ENCODE measurements around the gene ACSF3. TPM values are rescaled to one million over a fixed set of nuclear protein-coding genes. Genes with fewer than 3 reads are reported as not detected.
"Not testable (repeated sequence)": the region's sequence is repeated elsewhere in the genome, so short reads cannot be mapped to it uniquely, and the experiment has no call there.

Gene ACSF3
- total RNA-seq, 4 donors from 2014 or later = 17.6 to 27.6 (median 21.6) TPM

DNA sequence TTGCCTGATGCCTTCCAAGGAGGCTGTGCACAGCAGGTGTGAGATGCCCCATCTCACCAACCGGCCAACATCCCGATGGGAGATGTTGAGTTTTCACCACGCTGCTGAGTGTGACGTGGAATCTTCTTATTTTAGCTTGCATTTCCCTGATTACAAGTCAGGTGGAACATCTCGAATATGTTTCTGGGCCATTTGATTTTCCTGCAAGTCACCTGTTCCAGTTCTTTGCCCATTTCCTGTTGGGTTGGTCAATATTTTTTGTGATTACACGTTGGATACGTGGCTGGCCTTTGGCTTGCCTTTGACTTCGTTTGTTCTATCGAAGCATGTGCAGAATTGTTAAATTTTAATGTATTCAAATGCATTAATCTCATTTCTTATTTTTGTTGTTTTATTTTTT is 69.6 kb downstream of the ACSF3 start:
- TF ChIP-seq, protein P1, sequence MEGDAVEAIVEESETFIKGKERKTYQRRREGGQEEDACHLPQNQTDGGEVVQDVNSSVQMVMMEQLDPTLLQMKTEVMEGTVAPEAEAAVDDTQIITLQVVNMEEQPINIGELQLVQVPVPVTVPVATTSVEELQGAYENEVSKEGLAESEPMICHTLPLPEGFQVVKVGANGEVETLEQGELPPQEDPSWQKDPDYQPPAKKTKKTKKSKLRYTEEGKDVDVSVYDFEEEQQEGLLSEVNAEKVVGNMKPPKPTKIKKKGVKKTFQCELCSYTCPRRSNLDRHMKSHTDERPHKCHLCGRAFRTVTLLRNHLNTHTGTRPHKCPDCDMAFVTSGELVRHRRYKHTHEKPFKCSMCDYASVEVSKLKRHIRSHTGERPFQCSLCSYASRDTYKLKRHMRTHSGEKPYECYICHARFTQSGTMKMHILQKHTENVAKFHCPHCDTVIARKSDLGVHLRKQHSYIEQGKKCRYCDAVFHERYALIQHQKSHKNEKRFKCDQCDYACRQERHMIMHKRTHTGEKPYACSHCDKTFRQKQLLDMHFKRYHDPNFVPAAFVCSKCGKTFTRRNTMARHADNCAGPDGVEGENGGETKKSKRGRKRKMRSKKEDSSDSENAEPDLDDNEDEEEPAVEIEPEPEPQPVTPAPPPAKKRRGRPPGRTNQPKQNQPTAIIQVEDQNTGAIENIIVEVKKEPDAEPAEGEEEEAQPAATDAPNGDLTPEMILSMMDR (IDR thresholded peaks at IDR 0.05) = no peak
- no peak for DNase-seq (ENCODE audit: low spot score)
- ATAC-seq (ENCODE audit: low FRiP score) = no peak

DNA sequence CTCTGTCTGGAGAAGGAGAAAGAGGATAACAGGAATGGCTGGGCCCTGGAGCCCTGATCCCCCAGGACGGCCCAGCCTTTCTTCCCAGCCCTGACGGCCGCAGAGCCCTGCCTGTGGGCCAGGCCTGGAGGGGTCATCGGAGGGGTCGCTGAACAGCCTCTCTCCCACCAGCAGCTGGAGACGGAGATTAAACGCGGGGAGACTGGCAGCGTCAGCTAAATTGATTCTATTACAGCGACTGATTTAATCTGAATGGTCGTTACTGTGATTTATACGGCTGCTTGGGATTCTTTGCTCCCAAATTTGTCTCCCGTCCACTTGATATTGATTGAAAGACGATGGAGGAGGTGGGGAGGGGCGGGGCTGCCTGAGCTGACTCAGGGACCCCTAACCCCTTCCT is 70.8 kb downstream of the ACSF3 start:
- no peak for DNase-seq (ENCODE audit: low spot score)
- no peak for ATAC-seq (ENCODE audit: low FRiP score)
- TF ChIP-seq, protein P1 (IDR thresholded peaks at IDR 0.05) = no peak

DNA sequence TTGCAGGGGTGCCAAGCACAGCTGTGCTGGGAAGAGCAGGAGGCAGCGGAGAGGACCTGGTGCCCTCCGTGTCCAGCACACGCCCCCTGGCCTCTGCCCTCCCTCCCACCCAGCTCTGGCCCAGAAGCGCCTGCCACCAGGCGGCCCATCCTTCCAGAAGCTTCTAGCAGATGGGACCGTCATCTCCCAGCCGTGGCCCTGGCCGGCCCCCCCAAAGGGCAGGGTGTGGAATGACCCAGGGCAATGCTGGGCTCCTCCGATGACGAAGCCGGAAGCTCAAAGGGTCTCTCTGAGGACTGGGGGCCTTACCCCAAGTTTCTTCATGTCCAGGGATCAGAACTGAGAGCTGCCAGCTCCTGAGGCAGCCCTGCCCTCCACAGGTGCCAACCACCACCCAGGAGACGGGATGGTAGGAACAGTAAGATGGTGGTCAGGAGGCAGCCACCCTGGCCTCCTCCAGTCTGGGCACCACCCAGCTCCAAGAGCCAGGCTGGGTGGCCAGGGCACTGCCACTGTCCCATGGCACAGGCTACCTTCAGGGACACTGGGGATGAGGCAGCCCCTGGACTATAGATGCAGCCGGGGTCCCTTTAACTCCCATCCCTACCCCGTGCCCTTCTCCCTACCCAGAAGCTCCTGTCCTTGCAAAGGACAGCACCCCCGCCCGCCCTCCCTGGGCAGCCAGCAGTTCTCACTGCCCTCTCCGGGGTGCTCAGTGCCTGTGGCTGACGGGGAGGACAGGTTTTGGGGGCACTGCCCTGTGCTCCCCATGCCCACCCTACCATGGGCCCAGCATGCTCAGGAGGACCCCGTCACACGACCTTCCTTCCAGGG is 71.4 kb downstream of the ACSF3 start:
- no peak for ATAC-seq (ENCODE audit: low FRiP score)
- TF ChIP-seq, protein P1 (IDR thresholded peaks at IDR 0.05) = no peak
- DNase-seq (ENCODE audit: low spot score) = no peak

DNA sequence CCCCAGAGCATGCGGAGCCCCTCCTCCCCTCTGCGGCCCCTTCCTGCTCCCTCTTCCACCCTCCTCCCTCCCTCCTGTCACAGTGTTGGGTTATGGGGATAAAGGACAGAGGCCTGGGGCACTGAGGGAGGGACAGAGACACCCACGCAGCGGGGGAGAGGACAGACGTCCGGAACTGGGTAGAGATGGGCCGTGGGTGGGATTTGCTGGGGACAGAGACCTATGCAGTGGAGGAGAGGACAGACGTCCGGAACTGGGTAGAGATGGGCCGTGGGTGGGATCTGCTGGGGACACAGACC is 72.0 kb downstream of the ACSF3 start:
- DNase-seq (ENCODE audit: low spot score); ATAC-seq (ENCODE audit: low FRiP score): not testable (repeated sequence)

DNA sequence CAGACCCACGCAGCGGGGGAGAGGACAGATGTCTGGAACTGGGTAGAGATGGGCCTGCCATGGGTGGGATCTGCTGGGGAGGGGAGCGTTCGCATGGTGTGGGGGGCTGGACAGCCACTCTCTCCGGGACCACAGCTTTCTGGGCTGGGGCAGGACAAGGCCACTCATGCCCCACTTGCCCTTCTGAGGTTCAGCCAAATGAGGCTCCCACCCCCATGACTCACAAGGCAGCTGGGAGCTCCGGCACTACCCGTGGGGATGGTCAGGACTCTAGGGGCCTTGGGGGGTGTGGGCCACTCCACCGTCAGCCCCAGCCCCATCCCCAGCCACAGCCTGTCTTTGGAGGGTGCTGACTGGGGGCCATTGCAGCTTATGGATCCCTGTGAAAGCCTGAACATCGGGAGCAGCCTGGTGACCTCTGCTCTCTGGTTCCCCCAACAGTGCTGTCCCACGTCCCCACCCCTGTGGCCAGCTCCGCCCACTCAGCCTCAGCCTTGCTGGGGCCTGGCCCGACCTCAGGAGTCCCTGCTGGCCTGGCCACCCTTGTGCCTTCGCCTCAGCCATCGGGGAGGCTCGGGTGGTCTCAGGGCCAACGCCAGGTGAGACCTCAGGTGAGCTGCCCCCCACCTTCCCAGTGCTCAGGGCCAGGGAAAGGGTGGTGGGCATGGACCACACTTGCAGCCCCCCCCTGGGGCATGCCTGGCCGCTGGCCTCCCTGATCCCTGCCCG is 73.2 kb downstream of the ACSF3 start:
- TF ChIP-seq, protein P1 (IDR thresholded peaks at IDR 0.05) = no peak
- no peak for DNase-seq (ENCODE audit: low spot score)
- ATAC-seq (ENCODE audit: low FRiP score) = no peak

DNA sequence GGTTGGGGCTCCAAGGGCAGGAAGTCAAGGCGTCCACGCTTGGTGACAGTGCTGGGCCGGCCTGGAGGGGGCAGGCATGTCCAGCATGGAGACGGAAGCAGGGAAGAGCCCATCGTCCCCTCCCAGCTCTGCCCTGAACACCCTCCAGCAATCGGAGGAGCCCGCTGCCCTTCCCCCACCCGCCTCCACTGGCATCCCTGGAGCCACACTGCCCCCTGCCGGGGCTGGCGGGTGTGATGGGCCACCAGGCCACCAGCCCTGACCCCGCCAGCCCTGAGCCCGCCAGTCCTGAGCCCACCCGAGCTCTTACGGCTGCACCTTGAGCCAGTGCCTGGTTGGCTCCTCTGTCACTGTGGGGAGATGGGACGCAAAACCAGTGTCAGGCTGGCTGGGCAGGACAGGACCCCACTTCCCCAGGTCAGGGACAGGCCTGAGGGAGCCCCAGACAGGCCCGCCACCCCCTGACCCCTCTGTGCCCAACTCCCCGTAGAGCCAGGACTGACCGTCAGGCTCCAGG is 73.8 kb downstream of the ACSF3 start:
- no peak for ATAC-seq (ENCODE audit: low FRiP score)
- TF ChIP-seq, protein P1 (IDR thresholded peaks at IDR 0.05) = peak in 1 of 3 donors; percentile 21
- peak; percentile 81 for DNase-seq (ENCODE audit: low spot score)

DNA sequence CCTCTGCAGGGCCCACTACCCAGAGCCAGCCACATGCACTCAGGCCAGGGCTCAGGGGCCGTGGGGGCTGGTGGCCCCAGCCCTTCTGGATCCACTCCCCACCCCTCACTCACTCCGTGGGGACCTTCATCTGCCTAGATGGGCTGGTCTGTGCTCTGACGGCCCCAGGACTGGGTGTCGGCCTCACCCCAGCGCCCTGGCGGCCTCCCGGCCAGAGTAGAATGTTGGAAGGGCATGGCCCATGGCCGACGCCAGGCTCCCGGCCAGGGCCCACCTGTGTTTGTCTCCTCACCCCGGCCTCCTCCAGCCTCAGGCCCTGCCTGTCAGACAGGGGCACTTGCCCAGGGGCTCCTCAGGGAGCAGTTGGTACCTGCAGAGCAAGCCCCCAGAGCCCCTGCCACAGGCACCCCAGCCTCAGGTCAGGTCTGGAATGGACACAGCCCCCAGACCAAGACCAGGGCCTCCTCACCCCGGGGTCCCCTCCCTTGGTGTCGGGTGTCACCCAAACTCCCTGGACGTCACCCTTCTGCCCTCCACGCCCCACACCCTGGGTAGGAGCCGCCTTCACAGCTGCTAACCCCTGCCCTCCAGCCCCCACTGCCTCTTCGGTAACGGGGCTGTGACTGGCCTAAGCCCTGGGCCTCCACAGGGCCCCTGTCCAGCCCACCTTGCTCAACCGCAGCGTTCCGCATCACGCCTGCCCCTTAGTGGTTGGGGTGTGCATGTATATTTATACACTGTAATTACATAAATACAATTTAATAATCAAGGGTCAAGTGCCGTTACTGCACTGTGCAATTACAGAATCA is 74.9 kb downstream of the ACSF3 start:
- TF ChIP-seq, protein P1 (IDR thresholded peaks at IDR 0.05) = no peak
- ATAC-seq (ENCODE audit: low FRiP score) = no peak
- DNase-seq (ENCODE audit: low spot score) = no peak
